Measurements from ENCODE around the gene TRPV5. TPM values are rescaled to one million over a fixed set of nuclear protein-coding genes. Genes with fewer than 3 reads are reported as not detected.
A peak's percentile ranks its signal among the peaks of the same experiment; 100 is the strongest.

Gene TRPV5
- total RNA-seq, 2 donors from 2014 or later: not detected

- peak in 1 of 2 donors; percentile 52 for DNase-seq
- ATAC-seq: peak; percentile 78
- intact Hi-C loops (cut with DNase I, micrococcal nuclease): no loop called here
These were observed 67.0 kb downstream of the TRPV5 start for GRCh38 chr7:142866361-142867096.

GRCh38 chr7:142865766-142866165, 67.8 kb downstream of the TRPV5 start:
- ATAC-seq: no peak
- no peak for DNase-seq
- intact Hi-C loops (cut with DNase I, micrococcal nuclease): no loop called here

DNA sequence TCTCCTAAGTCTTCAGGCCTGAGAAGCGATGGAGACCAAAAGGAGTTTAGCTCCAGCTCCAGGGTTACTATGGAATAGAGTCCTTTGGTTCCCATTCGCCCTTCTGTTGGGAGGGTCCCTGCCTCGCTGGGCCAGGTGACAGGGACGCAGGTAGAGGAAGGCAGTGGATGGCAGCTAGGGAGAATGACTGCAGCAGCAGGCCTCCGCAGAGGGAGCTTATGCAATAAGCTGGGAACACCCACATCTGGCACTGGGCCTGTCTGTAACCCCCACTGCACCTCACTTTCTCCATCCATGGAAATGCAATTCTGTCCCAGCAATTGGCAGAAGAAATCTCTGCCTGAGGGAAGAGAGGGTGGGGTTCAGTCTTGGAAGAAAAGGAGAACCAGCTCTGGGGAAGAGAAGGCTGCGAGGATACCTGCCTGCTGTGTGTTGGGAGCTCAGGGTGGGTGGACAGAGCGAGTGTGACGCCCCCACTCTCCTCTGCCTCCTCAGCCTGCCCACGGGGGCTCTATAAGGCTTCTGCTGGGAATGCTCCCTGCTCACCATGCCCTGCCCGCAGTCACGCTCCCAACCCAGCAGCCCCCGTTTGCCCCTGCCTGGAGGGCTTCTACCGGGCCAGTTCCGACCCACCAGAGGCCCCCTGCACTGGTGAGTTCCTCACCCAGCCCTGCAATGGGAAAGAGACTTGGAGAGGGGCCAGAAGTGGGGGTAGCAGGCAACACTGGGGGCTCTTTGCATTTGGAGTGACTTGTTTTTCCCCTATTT, 68.4 kb downstream of the TRPV5 start:
- ATAC-seq: no peak
- no peak for DNase-seq
- intact Hi-C loops (cut with DNase I, micrococcal nuclease): no loop called here

GRCh38 chr7:142863891-142864685, 69.5 kb downstream of the TRPV5 start:
- no peak for DNase-seq
- no peak for ATAC-seq
- intact Hi-C loops (cut with DNase I, micrococcal nuclease): no loop called here

DNA sequence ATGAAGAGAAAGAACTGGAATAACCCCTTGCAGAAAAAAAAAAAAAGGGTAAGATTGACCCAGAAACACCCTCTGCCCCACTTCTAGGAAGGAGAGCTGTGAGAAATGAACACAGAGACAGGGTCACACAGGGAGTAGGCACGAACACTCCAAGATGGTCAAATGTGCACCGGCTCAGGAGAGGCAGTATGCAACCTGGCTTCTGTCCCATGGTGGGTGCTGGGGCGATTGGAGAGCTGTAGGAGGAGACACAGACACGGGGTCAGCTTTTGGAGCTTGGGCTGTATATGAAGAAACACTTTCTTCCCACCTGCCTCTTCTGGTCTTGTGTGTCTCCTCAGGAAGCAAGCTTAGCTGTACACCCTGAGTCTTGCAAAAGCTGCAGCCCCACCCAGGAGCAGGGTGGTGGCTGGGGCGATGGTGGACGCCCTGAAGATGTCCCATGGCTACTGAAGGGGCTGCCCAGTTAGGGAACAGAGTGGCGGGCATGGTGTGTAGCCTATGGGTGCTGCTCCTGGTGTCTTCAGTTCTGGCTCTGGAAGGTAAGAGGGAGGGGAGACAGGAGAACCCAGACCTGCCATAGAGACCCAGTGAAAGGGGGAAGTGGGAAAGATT, 70.7 kb downstream of the TRPV5 start:
- DNase-seq (no peak), ATAC-seq (no peak)
- intact Hi-C loops (cut with DNase I, micrococcal nuclease): no loop called here

DNA sequence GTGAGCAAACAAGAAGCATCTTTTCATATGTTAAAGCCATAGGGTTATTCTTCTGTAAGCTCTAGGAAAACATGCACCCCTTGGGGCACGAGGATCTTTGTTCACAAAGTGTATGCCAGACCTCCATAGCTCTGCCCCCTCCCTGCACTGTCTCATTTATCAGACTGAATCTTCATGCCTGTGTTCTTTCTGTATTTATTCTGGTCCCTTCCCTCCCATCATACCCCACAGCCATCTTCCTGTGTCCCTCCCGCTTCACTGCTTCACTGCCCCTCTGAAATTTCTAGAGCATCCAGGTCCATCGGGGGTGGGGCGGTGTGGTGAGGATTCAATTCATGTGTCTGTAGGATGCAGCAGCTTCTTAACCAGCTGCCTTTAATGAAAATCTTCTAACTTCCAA, 71.2 kb downstream of the TRPV5 start:
- intact Hi-C loops (cut with DNase I, micrococcal nuclease): no loop called here
- no peak for ATAC-seq
- DNase-seq: no peak

- DNase-seq (no peak), ATAC-seq (no peak)
- intact Hi-C loops (cut with DNase I, micrococcal nuclease): no loop called here
These were observed 72.6 kb downstream of the TRPV5 start for GRCh38 chr7:142860968-142861367.

DNA sequence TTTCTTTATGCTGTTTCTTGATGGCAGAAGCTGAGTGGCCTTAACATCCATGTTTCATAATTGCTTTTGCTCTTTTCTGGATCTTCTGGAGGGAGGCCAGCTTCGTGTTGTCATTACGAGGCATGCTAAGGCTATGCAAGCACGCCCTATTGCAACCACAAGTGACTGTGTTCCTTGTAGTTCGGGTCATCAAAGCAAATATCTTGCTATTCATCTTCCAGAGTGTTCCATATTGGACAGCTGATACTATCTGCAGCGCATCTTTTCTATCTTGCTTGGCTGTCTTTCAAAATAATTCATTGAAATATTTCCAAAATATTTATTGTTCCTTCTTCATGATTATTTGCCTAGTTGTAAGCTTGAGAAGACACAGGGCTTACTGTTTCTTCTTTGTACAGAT, 73.7 kb downstream of the TRPV5 start:
- no peak for DNase-seq
- intact Hi-C loops (cut with DNase I, micrococcal nuclease): loop anchor here in 1 of 2 donors (10.0 kb wide), 2 partner anchors 145 to 355 kb away; no protein-coding TSS in a partner anchor
- no peak for ATAC-seq

DNA sequence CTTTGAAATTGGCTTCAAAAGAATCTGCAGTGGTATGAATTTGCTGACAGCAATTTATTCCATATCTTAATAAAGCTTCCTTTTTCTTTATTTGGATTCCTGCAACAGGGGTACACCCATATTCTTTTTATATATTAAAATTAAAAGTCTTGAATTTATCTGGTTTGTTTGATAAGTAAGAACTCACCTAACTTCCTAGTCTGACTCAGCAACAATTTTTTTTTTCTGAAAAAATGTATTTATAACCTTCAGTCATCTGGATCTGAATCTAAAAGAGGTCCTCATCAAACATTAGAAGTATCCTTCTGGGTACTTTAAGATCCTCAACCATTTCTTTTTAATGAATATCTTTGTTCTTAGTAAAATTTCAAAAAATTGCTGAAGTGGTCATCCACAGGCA, 74.1 kb downstream of the TRPV5 start:
- intact Hi-C loops (cut with DNase I, micrococcal nuclease): loop anchor here in 1 of 2 donors (10.0 kb wide), 2 partner anchors 145 to 355 kb away; no protein-coding TSS in a partner anchor
- DNase-seq (no peak), ATAC-seq (no peak)

Other genes with a start within 250 kb of the TRPV5 start
- gene PRSS1, start 184.3 kb downstream of the TRPV5 start, total RNA-seq: 1 to 10 TPM in 1 of 2 donors, not detected in 1; 4.0 TPM
- gene PRSS2, start 162.8 kb downstream of the TRPV5 start, total RNA-seq: 1 to 10 TPM in 1 of 2 donors, not detected in 1; 4.0 TPM
- gene EPHB6, start 78.7 kb downstream of the TRPV5 start, total RNA-seq: 1 to 10 TPM; 1.2 to 3.2 TPM
- under 1 TPM; 0.21 to 0.45 TPM for gene TRPV6, start 48.0 kb downstream of the TRPV5 start, total RNA-seq
- not detected for gene LLCFC1, start 5.7 kb upstream of the TRPV5 start, total RNA-seq
- under 1 TPM in 1 of 2 donors, not detected in 1; 0.85 TPM for gene KEL, start 28.6 kb upstream of the TRPV5 start, total RNA-seq
- not detected for gene OR9A2, start 93.4 kb upstream of the TRPV5 start, total RNA-seq
- gene OR6V1, start 118.6 kb upstream of the TRPV5 start, total RNA-seq: not detected
- not detected for gene PIP, start 198.3 kb upstream of the TRPV5 start, total RNA-seq
- gene TAS2R39, start 249.7 kb upstream of the TRPV5 start, total RNA-seq: not detected

All from left colon (tissue), 2 donors.